ENCODE measurements around the gene PRDM2. TPM values are rescaled to one million over a fixed set of nuclear protein-coding genes. Genes with fewer than 3 reads are reported as not detected.

The PRDM2 gene
- total RNA-seq, 2 donors from 2014 or later, result 43.0 to 45.4 TPM

- DNase-seq (ENCODE audit: low spot score) (no peak), ATAC-seq (ENCODE audit: insufficient number of reproducible peaks, low FRiP score, low read depth) (no peak)
- H3K27me3 ChIP-seq (replicated peaks; ENCODE audit: insufficient read depth), result no peaks in the 10 kb centered on the region
- peaks cover 4 to 16% of the 10 kb centered on the region in 2 donors for H3K4me1 ChIP-seq (ENCODE audit: control insufficient read depth in 1 of 2, low read depth in 2 of 2)
- H3K4me3 ChIP-seq, result no peak overlapping the region
- peaks cover 11% of the 10 kb centered on the region for H3K36me3 ChIP-seq
- no peak for TF ChIP-seq CTCF (IDR thresholded peaks at IDR 0.05)
- H3K9me3 ChIP-seq, result no peaks in the 10 kb centered on the region
- H3K27ac ChIP-seq, result no peak overlapping the region
These were observed 71.8 kb downstream of the PRDM2 start for GRCh38 chr1:13771745-13772144.

GRCh38 chr1:13772271-13772670, 72.3 kb downstream of the PRDM2 start:
- Histone ChIP-seq H3K27me3 (replicated peaks; ENCODE audit: insufficient read depth) (no peaks in the 10 kb centered on the region), H3K9me3 (no peaks in the 10 kb centered on the region), H3K27ac (no peak overlapping the region), H3K4me3 (no peak overlapping the region), H3K4me1 (ENCODE audit: control insufficient read depth in 1 of 2, low read depth in 2 of 2) (peaks cover 4 to 11% of the 10 kb centered on the region in 2 donors), H3K36me3 (peaks cover 16% of the 10 kb centered on the region)
- ATAC-seq (ENCODE audit: insufficient number of reproducible peaks, low FRiP score, low read depth) (no peak), DNase-seq (ENCODE audit: low spot score) (no peak)
- no peak for TF ChIP-seq CTCF (IDR thresholded peaks at IDR 0.05)

GRCh38 chr1:13774121-13774520, 74.1 kb downstream of the PRDM2 start:
- Histone ChIP-seq H3K9me3 (no peaks in the 10 kb centered on the region), H3K27me3 (replicated peaks; ENCODE audit: insufficient read depth) (no peaks in the 10 kb centered on the region), H3K4me3 (no peak overlapping the region), H3K27ac (no peak overlapping the region), H3K4me1 (ENCODE audit: control insufficient read depth in 1 of 2, low read depth in 2 of 2) (peaks cover 0 to 1% of the 10 kb centered on the region in 2 donors), H3K36me3 (peaks cover 21% of the 10 kb centered on the region)
- DNase-seq (ENCODE audit: low spot score) (no peak), ATAC-seq (ENCODE audit: insufficient number of reproducible peaks, low FRiP score, low read depth) (no peak)
- TF ChIP-seq CTCF (IDR thresholded peaks at IDR 0.05), result no peak

- H3K27me3 ChIP-seq (replicated peaks; ENCODE audit: insufficient read depth), result no peaks in the 10 kb centered on the region
- H3K27ac ChIP-seq, result no peak overlapping the region
- H3K9me3 ChIP-seq, result no peaks in the 10 kb centered on the region
- no peak for TF ChIP-seq CTCF (IDR thresholded peaks at IDR 0.05)
- no peak overlapping the region for H3K4me3 ChIP-seq
- DNase-seq (ENCODE audit: low spot score) (no peak), ATAC-seq (ENCODE audit: insufficient number of reproducible peaks, low FRiP score, low read depth) (no peak)
- no peaks in the 10 kb centered on the region for H3K4me1 ChIP-seq (ENCODE audit: control insufficient read depth in 1 of 2, low read depth in 2 of 2)
- H3K36me3 ChIP-seq, result peaks cover 21% of the 10 kb centered on the region
These were observed 75.5 kb downstream of the PRDM2 start for GRCh38 chr1:13775459-13775858.

- TF ChIP-seq CTCF (IDR thresholded peaks at IDR 0.05), result no peak
- Histone ChIP-seq H3K4me3 (no peak overlapping the region), H3K27ac (no peak overlapping the region), H3K27me3 (replicated peaks; ENCODE audit: insufficient read depth) (no peaks in the 10 kb centered on the region), H3K36me3 (peaks cover 21% of the 10 kb centered on the region), H3K4me1 (ENCODE audit: control insufficient read depth in 1 of 2, low read depth in 2 of 2) (no peaks in the 10 kb centered on the region), H3K9me3 (no peaks in the 10 kb centered on the region)
- DNase-seq (ENCODE audit: low spot score), result no peak
- no peak for ATAC-seq (ENCODE audit: insufficient number of reproducible peaks, low FRiP score, low read depth)
These were observed 75.9 kb downstream of the PRDM2 start for GRCh38 chr1:13775916-13776315.

Data from thoracic aorta (tissue), 2 donors.